ENCODE data around the gene TLL1.

TLL1 gene

DNA sequence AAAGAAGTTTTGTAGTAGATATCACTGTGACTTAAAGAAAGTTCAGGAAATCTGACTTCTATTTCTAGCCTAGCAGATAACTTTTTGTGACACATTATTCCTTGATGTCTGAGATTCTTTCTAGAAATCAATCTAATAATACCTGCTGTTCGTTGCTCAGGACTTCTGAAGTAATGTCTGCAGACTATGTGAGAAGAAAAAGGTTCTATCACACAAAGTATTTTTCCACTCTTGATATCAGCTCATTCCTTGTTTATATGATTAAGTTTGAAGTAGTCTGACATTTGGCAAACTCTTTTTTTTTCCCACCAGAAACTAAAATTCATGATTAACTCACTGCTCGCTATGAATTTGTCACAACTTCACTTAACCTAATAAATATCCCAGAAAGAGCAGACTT is 56.6 kb downstream of the TLL1 start:
- no peak for DNase-seq (ENCODE audit: low read depth)
- no peak overlapping the region for H3K4me3 ChIP-seq (ENCODE audit: low read depth, low read length)
- TF ChIP-seq, protein P1, sequence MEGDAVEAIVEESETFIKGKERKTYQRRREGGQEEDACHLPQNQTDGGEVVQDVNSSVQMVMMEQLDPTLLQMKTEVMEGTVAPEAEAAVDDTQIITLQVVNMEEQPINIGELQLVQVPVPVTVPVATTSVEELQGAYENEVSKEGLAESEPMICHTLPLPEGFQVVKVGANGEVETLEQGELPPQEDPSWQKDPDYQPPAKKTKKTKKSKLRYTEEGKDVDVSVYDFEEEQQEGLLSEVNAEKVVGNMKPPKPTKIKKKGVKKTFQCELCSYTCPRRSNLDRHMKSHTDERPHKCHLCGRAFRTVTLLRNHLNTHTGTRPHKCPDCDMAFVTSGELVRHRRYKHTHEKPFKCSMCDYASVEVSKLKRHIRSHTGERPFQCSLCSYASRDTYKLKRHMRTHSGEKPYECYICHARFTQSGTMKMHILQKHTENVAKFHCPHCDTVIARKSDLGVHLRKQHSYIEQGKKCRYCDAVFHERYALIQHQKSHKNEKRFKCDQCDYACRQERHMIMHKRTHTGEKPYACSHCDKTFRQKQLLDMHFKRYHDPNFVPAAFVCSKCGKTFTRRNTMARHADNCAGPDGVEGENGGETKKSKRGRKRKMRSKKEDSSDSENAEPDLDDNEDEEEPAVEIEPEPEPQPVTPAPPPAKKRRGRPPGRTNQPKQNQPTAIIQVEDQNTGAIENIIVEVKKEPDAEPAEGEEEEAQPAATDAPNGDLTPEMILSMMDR (IDR thresholded peaks at IDR 0.05; ENCODE audit: control insufficient read depth, extremely low read depth, insufficient read depth): no peak

DNA sequence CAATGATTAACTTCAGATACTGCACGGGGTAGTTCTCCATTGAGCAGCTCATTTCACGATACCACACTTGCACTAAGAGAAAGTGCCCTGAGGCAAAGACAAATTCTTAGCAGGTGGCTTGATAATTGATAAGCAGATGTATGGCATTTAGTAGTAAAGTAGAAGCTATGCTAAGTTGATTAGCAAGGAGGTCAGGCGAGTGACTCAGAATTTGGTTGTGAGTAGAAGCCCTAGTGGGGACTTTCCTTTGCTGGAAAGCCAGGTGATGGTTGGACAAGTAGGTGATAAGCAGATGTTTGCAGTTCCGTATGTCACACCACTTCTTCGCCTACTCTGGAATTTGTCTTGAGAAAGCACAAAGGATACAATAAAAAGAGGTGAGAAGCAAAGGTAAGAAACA is 58.7 kb downstream of the TLL1 start:
- TF ChIP-seq, protein P1 (IDR thresholded peaks at IDR 0.05; ENCODE audit: control insufficient read depth, extremely low read depth, insufficient read depth): no peak
- H3K4me3 ChIP-seq (ENCODE audit: low read depth, low read length): no peak overlapping the region
- no peak for DNase-seq (ENCODE audit: low read depth)

DNA sequence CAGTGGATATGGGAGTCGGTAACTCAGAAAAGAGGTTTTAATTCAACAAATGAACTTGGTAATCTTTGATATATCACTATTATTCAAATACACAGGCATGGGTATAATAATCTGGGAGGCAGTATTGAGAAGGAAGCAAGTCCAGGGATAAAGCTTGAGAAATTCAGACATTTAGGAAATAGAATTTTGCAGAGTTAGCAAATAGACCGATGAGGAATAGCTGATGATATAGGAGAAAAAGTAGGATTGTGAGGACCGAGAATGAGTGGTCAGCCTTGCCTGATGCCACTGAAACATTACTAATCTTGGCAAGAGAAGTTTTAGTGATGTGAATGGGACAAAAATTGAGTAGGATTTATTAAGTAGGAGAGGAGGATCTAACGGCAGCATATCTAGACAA is 71.9 kb downstream of the TLL1 start:
- TF ChIP-seq, protein P1 (IDR thresholded peaks at IDR 0.05; ENCODE audit: control insufficient read depth, extremely low read depth, insufficient read depth): no peak
- no peak overlapping the region for H3K4me3 ChIP-seq (ENCODE audit: low read depth, low read length)
- DNase-seq (ENCODE audit: low read depth): no peak

DNA sequence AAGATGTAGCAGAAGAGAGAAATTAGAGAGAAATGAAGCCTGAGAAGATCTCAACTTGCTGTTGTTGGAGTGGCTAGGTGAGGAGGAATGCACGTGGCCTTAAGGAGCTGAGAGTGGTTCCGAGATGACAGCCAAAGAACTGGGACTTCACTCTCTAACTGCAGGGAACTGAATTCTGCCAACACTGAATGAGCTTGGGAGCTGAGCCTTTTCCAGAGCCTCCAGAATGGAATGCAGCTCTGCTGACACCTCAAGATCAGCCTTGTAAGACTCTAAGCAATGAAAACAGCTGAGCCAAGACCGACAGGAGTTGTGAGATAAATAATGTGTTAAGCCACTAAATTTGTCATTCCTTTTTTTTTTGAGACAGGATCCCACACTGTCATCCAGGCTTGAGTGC is 73.0 kb downstream of the TLL1 start:
- TF ChIP-seq, protein P1 (IDR thresholded peaks at IDR 0.05; ENCODE audit: control insufficient read depth, extremely low read depth, insufficient read depth): no peak
- DNase-seq (ENCODE audit: low read depth): no peak
- no peak overlapping the region for H3K4me3 ChIP-seq (ENCODE audit: low read depth, low read length)

DNA sequence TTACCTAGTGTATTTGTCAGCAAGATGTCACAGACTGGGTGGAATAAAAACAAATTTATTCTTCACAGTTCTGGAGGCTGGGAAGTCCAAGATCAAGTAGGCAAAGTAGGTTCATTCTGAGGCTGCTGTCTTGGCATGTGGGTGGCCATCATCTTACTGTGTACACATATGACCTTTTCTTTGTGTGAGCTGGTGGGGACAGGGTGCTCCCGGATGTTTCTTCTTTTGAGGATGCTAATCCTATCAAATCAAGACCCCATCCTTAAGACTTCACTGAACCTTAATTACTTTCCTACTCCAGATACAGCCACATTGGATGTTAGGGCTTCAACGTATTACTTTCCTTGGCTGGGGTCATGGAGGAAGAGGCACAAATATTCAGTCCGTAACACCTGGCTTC is 74.0 kb downstream of the TLL1 start:
- no peak overlapping the region for H3K4me3 ChIP-seq (ENCODE audit: low read depth, low read length)
- TF ChIP-seq, protein P1 (IDR thresholded peaks at IDR 0.05; ENCODE audit: control insufficient read depth, extremely low read depth, insufficient read depth): no peak
- DNase-seq (ENCODE audit: low read depth): no peak

DNA sequence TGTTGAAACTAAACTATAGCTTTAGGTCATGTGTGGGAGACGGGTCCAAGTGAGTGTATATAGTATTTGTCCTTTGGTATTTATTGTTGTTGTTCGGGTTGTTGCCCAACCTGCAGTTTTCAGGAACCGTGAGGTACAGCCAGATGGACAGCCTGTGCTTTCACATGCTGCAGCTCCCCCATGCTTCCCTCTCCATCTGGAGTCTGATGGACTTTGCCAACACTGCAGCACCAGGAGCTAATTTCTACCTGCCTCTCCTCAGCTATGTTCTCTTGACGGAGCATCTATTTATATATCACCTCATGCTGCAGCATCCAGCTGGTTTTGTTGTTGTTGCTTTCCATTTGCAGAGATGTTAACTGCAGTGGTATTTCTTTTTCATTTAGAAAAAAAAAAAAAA is 80.1 kb downstream of the TLL1 start:
- no peak overlapping the region for H3K4me3 ChIP-seq (ENCODE audit: low read depth, low read length)
- DNase-seq (ENCODE audit: low read depth): no peak
- TF ChIP-seq, protein P1 (IDR thresholded peaks at IDR 0.05; ENCODE audit: control insufficient read depth, extremely low read depth, insufficient read depth): no peak

DNA sequence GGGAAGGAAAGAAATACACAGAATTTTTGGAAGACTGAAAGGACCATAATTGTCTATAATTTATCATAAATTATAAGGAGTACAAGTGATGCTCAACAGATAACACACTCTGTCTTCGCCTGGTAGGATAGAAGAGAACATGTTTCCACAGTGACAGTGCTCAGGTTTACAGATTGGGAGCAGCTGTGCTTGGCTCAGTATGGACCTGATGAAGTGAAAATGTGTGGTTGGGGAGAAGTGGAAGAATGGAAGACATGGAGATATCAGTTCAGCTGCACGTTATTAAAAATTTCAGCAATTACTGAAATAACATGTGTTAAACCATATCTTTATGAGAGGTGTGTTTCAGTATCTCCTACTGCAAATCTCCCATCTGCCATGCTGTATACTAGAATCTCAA is 90.6 kb downstream of the TLL1 start:
- no peak overlapping the region for H3K4me3 ChIP-seq (ENCODE audit: low read depth, low read length)
- TF ChIP-seq, protein P1 (IDR thresholded peaks at IDR 0.05; ENCODE audit: control insufficient read depth, extremely low read depth, insufficient read depth): no peak
- DNase-seq (ENCODE audit: low read depth): no peak
